Suppressor macrophage (primary cell): ENCODE measurements around the gene MYH11.

ENCODE experiments used
- DNase-seq, 4 experiments: peaks; one replicate each; pipeline ENCODE4 v3.0.0-alpha.2; 2020 to 2022

MYH11 gene

GRCh38 chr16:15776572-15776971 lies 80.3 kb downstream of the MYH11 start:
- no peak for DNase-seq

- no peak for DNase-seq
Observed at GRCh38 chr16:15775663-15776304, 81.0 kb downstream of the MYH11 start.

GRCh38 chr16:15775209-15775608 lies 81.6 kb downstream of the MYH11 start:
- DNase-seq, result peak in 1 of 4 experiments; percentile 6

- DNase-seq, result no peak
Observed at GRCh38 chr16:15773968-15774367, 82.9 kb downstream of the MYH11 start.

- DNase-seq, result no peak
Observed at GRCh38 chr16:15772579-15773293, 84.1 kb downstream of the MYH11 start.

GRCh38 chr16:15771694-15772093 lies 85.1 kb downstream of the MYH11 start:
- DNase-seq, result no peak

- DNase-seq, result no peak
Observed at GRCh38 chr16:15770512-15770911, 86.3 kb downstream of the MYH11 start.

- DNase-seq, result no peak
Observed at GRCh38 chr16:15770107-15770506, 86.7 kb downstream of the MYH11 start.

- DNase-seq, result no peak
Observed at GRCh38 chr16:15769239-15769638, 87.6 kb downstream of the MYH11 start.

- DNase-seq, result no peak
Observed at GRCh38 chr16:15768201-15768600, 88.6 kb downstream of the MYH11 start.

GRCh38 chr16:15766918-15767317 lies 89.9 kb downstream of the MYH11 start:
- DNase-seq, result no peak

- DNase-seq, result peak; percentile 54 to 73 (median 66)
Observed at GRCh38 chr16:15765880-15766279, 90.9 kb downstream of the MYH11 start.

- no peak for DNase-seq
Observed at GRCh38 chr16:15765116-15765515, 91.7 kb downstream of the MYH11 start.

GRCh38 chr16:15764112-15764511 lies 92.7 kb downstream of the MYH11 start:
- no peak for DNase-seq

GRCh38 chr16:15760129-15760528 lies 96.7 kb downstream of the MYH11 start:
- no peak for DNase-seq

- no peak for DNase-seq
Observed at GRCh38 chr16:15759070-15759469, 97.8 kb downstream of the MYH11 start.

GRCh38 chr16:15757630-15758251 lies 99.1 kb downstream of the MYH11 start:
- DNase-seq, result no peak

- DNase-seq, result no peak
Observed at GRCh38 chr16:15757077-15757386, 99.8 kb downstream of the MYH11 start.

GRCh38 chr16:15754821-15755534 lies 101.8 kb downstream of the MYH11 start:
- no peak for DNase-seq

GRCh38 chr16:15752717-15753488 lies 103.9 kb downstream of the MYH11 start:
- no peak for DNase-seq

GRCh38 chr16:15751940-15752339 lies 104.9 kb downstream of the MYH11 start:
- DNase-seq, result no peak

GRCh38 chr16:15749985-15750384 lies 106.8 kb downstream of the MYH11 start:
- no peak for DNase-seq

GRCh38 chr16:15749371-15749770 lies 107.5 kb downstream of the MYH11 start:
- DNase-seq, result no peak
